ENCODE results near the gene CPA1.
"Not testable (repeated sequence)": the region's sequence is repeated elsewhere in the genome, so short reads cannot be mapped to it uniquely, and the experiment has no call there.

CPA1 gene

GRCh38 chr7:130374507-130374906, 5.8 kb upstream of the CPA1 start:
- DNase-seq: no peak

GRCh38 chr7:130376461-130376860, 3.8 kb upstream of the CPA1 start:
- not testable (repeated sequence) for DNase-seq

GRCh38 chr7:130377178-130377577, 3.1 kb upstream of the CPA1 start:
- DNase-seq: no peak

GRCh38 chr7:130379019-130379418, 1.3 kb upstream of the CPA1 start:
- DNase-seq: no peak

GRCh38 chr7:130379532-130379920, 768 bp upstream of the CPA1 start:
- DNase-seq: no peak

GRCh38 chr7:130380861-130381455, 664 bp downstream of the CPA1 start:
- DNase-seq: no peak

GRCh38 chr7:130381468-130382312, 1.4 kb downstream of the CPA1 start:
- DNase-seq: no peak

GRCh38 chr7:130383187-130383980, 3.1 kb downstream of the CPA1 start:
- DNase-seq: no peak

GRCh38 chr7:130384371-130384801, 4.1 kb downstream of the CPA1 start:
- DNase-seq: no peak

GRCh38 chr7:130384841-130385599, 4.7 kb downstream of the CPA1 start:
- no peak for DNase-seq

- DNase-seq: no peak
Observed at GRCh38 chr7:130385600-130386066, 5.3 kb downstream of the CPA1 start.

- no peak for DNase-seq
Observed at GRCh38 chr7:130386876-130387275, 6.6 kb downstream of the CPA1 start.

GRCh38 chr7:130387306-130387627, 7.0 kb downstream of the CPA1 start:
- DNase-seq: no peak

GRCh38 chr7:130387628-130388403, 7.5 kb downstream of the CPA1 start:
- DNase-seq: no peak

GRCh38 chr7:130388671-130389070, 8.4 kb downstream of the CPA1 start:
- no peak for DNase-seq

- DNase-seq: no peak
Observed at GRCh38 chr7:130390486-130390885, 10.2 kb downstream of the CPA1 start.

- DNase-seq: peak; percentile 9 to 45
Observed at GRCh38 chr7:130393101-130393561, 12.8 kb downstream of the CPA1 start.

GRCh38 chr7:130393841-130394411, 13.6 kb downstream of the CPA1 start:
- DNase-seq: no peak

- no peak for DNase-seq
Observed at GRCh38 chr7:130394421-130395195, 14.3 kb downstream of the CPA1 start.

- no peak for DNase-seq
Observed at GRCh38 chr7:130395421-130395820, 15.1 kb downstream of the CPA1 start.

GRCh38 chr7:130396109-130396508, 15.8 kb downstream of the CPA1 start:
- no peak for DNase-seq
